GM12873 (cell line): ENCODE results near the gene PCYT1A.

ENCODE experiments used
- CTCF ChIP-seq: IDR thresholded peaks from 2 replicates; pipeline ENCODE4 v1.5.1; 2012; ENCODE audit warnings: low read depth, mild to moderate bottlenecking, moderate library complexity, low read length, control low read depth; ENCODE audit not compliant: insufficient read depth; ENCODE audit errors: missing control alignments

Gene PCYT1A

DNA sequence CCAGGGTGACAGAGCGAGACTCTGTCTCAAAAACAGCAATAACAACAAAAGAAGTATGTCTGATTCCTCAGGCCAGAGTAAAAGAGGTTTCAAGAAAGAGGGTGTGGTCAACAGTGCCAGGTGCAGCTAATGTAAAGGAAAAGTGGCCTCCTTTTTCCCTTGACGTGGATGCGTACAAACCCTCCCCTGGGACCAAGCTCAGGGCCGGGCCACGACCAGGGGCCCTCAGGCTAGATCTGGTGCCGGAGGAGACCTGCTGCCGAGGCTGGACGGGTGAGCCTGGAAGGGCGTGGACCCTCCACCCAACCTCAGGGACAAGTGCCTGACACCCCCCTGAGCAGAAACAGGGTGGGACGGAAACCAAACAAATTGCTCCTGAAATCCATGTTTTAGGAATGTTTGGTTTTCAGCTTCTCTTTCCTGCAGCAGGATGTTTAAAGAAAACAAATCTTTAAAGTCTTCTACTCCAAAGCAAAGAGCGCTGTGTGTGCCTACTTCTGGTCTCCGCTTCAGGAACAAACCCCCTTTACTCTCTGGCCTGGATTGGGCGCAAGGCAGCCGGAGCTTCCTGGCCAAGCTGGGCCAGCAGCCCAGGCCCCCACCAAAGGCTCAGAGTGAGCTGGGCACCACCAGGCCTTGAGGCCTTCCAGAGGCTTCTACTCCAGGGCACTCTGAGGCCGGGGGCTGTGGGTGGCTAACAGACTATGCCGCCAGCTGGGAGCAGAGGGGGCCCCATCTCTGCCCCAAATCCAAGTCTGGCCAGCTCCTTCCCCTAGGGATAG, 97.8 kb downstream of the PCYT1A start:
- TF ChIP-seq CTCF = no peak

- TF ChIP-seq CTCF = no peak
Observed at GRCh38 chr3:196186651-196187573, 100.6 kb downstream of the PCYT1A start.

DNA sequence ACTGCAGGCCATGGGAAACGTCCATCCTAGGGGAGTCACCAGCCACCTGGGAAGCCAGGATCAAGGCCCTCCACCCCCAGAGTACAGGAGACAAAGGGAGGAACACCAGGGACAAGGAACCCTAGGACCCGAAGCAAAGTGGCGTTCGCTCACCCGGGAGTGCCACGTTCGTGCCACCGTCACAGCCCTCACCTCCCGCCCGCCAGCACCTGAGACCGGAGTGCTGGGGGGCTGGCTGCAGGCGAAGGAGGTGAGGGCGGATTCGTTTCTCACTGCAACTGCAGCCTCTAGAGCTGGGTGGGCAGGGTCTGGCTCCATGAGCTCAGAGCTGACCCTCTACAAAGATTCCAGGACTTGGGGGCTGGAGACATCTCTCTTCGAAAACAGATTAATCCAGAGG, 102.6 kb downstream of the PCYT1A start:
- TF ChIP-seq CTCF = no peak

DNA sequence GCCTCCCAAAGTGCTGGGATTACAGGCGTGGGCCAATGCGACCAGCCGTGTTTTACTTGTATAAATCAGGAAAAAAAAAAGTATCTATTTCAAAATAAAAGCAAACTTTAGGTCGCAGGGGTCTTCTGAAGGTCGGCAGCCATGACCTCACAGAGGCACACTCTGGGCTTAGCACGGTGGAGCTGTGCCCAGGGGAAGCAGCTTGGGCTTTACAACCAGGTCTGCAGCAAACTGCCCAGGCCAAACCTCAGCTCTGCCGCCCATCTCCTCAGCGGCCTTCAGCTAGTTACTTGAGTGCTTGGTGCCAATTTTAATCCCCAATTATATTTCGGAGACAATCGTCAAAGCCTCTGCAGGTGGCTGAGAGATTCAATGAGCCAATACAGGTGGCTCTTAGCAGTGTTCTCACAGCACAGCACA, 106.4 kb downstream of the PCYT1A start:
- TF ChIP-seq CTCF = no peak

GRCh38 chr3:196180346-196180745, 107.2 kb downstream of the PCYT1A start:
- TF ChIP-seq CTCF = no peak
